HK-2 (cell line): Measurements from ENCODE around the gene EYA4.

Experiments used
- DNase-seq: peaks from one replicate; pipeline ENCODE4 v3.0.0-alpha.2; 2018; ENCODE audit not compliant: unreplicated experiment

The EYA4 gene

GRCh38 chr6:133242637-133243585 lies 1.8 kb downstream of the EYA4 start:
- DNase-seq, result peak; percentile 14

GRCh38 chr6:133243723-133244305 lies 2.7 kb downstream of the EYA4 start:
- no peak for DNase-seq

DNA sequence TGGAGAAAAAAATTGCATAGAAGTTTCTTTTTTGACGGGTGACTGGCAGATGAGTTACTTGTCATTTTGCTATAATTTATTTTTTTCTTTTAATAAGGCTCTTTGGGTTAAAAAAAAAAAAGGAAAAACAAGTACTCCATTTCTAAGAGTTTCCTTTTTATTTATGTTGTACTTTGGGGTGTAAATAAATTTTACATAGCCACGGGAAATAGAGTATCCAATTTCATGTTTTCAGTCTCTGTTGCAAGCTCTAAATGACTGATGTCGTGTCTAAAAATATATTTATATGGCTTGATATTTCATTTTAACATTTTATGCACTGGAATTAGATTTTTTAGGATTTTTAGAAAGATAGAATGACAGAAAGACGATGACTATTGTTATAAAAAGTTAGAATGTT lies 3.4 kb downstream of the EYA4 start:
- no peak for DNase-seq

- DNase-seq, result no peak
Measured at GRCh38 chr6:133245007-133245406, 3.9 kb downstream of the EYA4 start.

GRCh38 chr6:133245422-133245903 lies 4.3 kb downstream of the EYA4 start:
- no peak for DNase-seq

DNA sequence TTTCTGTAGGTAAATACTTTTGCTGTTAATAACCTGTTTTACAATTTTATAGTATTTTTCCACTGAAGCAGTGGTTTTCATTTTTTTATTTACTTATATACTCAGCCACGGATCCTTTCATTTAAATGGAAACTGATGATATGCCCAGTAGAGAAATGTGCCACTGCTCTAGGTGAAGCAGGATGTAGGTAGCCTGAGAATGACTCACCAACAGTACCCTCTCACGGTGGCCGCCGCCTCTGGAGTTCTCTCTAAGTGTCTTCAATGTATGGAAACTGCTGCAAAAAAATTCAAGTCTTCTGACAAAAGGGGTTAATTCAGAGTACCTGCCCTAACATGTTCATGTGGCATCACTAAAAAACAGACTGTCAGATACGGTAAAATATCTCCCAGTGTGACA lies 6.4 kb downstream of the EYA4 start:
- DNase-seq, result no peak

- no peak for DNase-seq
Measured at GRCh38 chr6:133248241-133249001, 7.3 kb downstream of the EYA4 start.

GRCh38 chr6:133251688-133252087 lies 10.5 kb downstream of the EYA4 start:
- DNase-seq, result no peak

DNA sequence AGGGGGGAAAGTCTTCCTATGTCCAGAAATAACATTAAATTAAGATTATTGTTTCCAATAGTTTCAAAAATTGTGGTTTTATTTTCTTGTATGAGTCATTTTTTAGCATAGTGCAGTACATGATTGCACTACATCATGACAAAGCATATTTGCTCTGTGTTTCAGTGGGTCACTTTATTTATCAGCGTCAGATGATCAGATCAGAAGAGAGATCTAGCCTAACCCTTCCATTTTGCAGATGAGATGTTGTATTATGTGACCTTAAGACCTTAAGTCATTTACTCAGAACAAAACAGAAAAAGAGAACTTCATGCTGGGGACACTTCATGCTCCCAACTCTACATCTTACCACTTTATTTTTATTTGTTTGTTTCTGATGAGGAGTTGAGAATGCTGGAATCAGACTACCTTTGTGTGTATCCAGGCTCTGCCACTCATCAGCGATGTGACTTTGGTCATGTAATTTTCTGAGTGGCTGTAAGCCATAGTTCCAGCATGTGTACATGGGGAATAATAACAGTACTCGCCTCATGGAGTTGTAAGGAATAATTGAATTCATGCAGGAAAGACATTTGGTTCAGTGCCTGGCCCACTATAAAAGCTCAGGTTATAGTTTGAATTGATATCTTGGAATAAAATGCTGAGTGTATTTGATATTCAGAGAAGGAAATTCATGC lies 13.5 kb downstream of the EYA4 start:
- no peak for DNase-seq

- DNase-seq, result no peak
Measured at GRCh38 chr6:133257545-133258105, 16.5 kb downstream of the EYA4 start.

DNA sequence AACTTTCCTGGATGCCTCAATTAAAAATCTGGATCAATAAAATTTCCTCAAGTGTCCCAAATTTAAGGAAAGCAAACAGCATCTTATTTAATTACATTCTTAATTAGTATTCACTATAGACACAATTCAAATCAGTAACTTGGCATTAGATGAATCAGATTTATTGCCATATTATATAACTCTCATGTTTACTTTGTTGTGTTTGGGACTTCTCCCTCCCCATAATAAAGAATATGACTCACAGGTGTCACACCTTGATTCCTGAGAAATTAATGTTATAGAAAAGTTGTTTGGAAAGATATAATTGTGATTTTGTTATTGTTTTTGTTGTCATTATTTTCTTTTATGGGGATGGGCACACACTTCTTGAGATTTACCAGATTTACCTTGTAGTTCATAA lies 18.4 kb downstream of the EYA4 start:
- no peak for DNase-seq

GRCh38 chr6:133262804-133263203 lies 21.6 kb downstream of the EYA4 start:
- no peak for DNase-seq

DNA sequence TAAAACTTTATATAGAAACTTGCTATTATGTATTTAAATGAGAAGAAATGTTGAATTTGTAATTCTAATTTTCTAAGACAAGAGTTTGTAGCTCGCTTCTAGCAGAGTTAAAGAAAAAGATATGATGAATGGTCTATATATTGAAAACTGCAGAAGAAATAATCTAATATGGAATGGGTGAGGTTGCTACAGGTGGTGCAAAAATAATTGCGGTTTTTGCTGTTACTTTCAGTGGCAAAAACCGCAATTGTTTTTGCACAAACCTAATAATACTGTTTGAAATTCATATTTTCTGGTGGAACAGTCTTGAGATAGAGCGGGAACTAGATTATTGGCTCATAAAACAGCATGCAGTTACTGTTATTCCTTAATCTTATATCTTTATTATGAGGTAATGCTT lies 23.9 kb downstream of the EYA4 start:
- DNase-seq, result no peak

- DNase-seq, result no peak
Measured at GRCh38 chr6:133266186-133266585, 25.0 kb downstream of the EYA4 start.

DNA sequence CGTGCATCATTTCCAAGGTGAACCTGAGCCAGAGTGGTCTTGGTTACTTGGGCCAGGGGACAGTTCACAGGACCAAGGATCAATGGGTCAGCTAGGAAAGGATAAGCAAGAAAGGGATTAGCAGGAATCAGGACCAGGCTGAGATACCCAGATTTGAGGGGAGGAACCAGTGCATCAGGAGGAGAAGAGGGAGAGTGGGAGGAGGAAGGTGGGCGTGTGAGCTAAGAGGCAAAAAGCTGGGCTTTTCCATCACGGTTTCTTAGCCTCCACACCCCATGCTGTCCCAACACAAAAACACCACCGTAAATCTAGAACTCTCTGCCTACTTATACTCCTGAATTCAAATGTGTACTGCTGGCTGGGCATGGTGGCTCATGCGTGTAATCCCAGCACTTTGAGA lies 27.5 kb downstream of the EYA4 start:
- no peak for DNase-seq

- no peak for DNase-seq
Measured at GRCh38 chr6:133274813-133275212, 33.7 kb downstream of the EYA4 start.

DNA sequence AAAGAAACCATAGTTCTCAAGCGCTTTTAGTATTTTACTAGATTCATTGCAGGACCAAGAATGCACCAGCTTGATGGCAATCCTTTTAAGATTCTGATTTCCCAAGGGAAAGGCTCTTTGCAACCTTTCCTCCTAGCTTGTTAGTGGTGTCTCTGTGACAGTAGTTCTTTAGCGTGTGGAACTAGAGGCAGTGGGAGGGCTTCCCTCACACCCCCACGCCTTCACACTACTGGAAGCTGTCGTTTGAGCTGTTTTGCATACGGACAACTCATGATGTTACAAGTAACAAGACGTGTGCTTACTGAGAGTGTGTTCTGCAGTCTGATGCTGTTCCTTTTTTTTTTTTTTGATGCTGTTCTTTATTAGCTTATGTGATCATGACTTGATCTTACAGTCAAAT lies 34.1 kb downstream of the EYA4 start:
- DNase-seq, result no peak

- no peak for DNase-seq
Measured at GRCh38 chr6:133277228-133277899, 36.2 kb downstream of the EYA4 start.

DNA sequence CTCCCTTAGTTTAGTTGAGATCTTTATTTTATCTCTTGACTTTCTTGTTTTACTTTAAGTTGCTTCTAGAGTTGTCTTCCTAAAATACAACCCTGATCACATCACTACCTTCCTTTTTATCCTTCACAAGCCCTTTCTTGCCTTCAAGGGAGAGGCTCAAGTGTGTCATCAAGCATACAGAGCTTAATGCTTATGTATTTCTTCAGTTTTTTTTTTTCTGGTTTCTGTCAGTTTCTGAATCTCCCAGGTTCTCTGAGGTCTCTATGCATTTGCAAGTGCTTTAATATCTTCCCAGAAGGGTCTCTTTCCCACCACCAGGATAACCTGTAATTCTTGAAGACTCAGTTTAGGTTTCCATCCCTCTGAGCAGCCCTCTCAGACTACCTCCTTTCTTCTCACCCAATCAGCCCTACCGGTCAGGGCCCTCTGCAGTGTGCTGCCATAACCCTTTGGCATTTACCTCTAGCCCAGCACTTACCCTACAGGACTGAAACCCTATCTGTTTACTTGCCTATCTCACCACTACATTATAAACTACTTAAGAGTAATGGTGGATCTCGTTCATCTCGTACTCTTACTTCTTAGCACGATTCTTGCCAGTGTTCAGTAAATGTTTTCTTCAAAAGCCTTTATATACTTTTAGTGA lies 36.9 kb downstream of the EYA4 start:
- no peak for DNase-seq

- no peak for DNase-seq
Measured at GRCh38 chr6:133286765-133287164, 45.6 kb downstream of the EYA4 start.
